ENCODE measurements around the gene RFX3.

- TF ChIP-seq CTCF (IDR thresholded peaks at IDR 0.05) (no peak), POLR2A (IDR thresholded peaks at IDR 0.05) (no peak), EP300 (IDR thresholded peaks at IDR 0.05) (no peak)
Observed at GRCh38 chr9:3431890-3432289, 93.9 kb downstream of the RFX3 start.
